GM21447 (cell line): Measurements from ENCODE around the gene DPF3.

Source experiments
- ATAC-seq: cut with Tn5 transposase; IDR thresholded peaks from one replicate; pipeline ENCODE4 v1.9.1; 2021; ENCODE audit not compliant: unreplicated experiment

Gene DPF3

GRCh38 chr14:72574715-72575114 is 319.2 kb downstream of the DPF3 start:
- no peak for ATAC-seq

- no peak for ATAC-seq
These were observed 320.0 kb downstream of the DPF3 start for GRCh38 chr14:72573725-72574417.
